Colonic mucosa (tissue), 4 donors: ENCODE results near the gene COL1A1. TPM values are rescaled to one million over a fixed set of nuclear protein-coding genes. Genes with fewer than 3 reads are reported as not detected.

Source experiments
- DNase-seq: peaks from one replicate; pipeline ENCODE4 v3.0.0-alpha.2; 2020
- H3K27ac ChIP-seq: fragments of 200-600 bp; one replicate; pipeline ENCODE4 v1.8.0; 2021
- H3K27me3 ChIP-seq: fragments of 200-600 bp; one replicate; pipeline ENCODE4 v1.8.0; 2021
- H3K36me3 ChIP-seq: fragments of 200-600 bp; one replicate; pipeline ENCODE4 v1.8.0; 2021
- H3K4me1 ChIP-seq: fragments of 200-600 bp; one replicate; pipeline ENCODE4 v1.8.0; 2021; ENCODE audit warnings: mild to moderate bottlenecking
- H3K4me3 ChIP-seq: fragments of 200-600 bp; one replicate; pipeline ENCODE4 v1.8.0; 2021
- H3K9ac ChIP-seq, 2 donors: one replicate each; pipeline ENCODE4 v1.7.0; 2013; ENCODE audit warnings: control low read depth in 2 of 2, low read depth in 2 of 2, low read length in 2 of 2
- H3K9me3 ChIP-seq: fragments of 200-600 bp; one replicate; pipeline ENCODE4 v1.8.0; 2021
- intact Hi-C: fragments of 100-400 bp; cut with DNase I; formaldehyde crosslinking; loops from one replicate; pipeline ENCODE4 v1.14.1; 2022
- total RNA-seq, 2 donors: library from RNA; stranded (reverse); fragmentation: NEBNext Ultra II Directional in 1 of 2; extraction: Animal tissue kit (Norgen Biotek cat#: 25700) in 1 of 2; gene quantifications; one replicate each; pipeline ENCODE4 v1.2.1, GENCODE V29; 2021
- TF ChIP-seq, protein P1 (sequence below): fragments of 200-600 bp; IDR thresholded peaks from one replicate; pipeline ENCODE4 v1.8.0; 2022; ENCODE audit warnings: antibody characterized with exemption, mild to moderate bottlenecking
- donor health status: healthy.
- donor health status: DM: no; HTN: no; CAD: no.
- donor health status: DM: no; HTN: no; CAD: no.

COL1A1 gene
- total RNA-seq, 2 donors from 2014 or later = 74.7 to 127 TPM

DNA sequence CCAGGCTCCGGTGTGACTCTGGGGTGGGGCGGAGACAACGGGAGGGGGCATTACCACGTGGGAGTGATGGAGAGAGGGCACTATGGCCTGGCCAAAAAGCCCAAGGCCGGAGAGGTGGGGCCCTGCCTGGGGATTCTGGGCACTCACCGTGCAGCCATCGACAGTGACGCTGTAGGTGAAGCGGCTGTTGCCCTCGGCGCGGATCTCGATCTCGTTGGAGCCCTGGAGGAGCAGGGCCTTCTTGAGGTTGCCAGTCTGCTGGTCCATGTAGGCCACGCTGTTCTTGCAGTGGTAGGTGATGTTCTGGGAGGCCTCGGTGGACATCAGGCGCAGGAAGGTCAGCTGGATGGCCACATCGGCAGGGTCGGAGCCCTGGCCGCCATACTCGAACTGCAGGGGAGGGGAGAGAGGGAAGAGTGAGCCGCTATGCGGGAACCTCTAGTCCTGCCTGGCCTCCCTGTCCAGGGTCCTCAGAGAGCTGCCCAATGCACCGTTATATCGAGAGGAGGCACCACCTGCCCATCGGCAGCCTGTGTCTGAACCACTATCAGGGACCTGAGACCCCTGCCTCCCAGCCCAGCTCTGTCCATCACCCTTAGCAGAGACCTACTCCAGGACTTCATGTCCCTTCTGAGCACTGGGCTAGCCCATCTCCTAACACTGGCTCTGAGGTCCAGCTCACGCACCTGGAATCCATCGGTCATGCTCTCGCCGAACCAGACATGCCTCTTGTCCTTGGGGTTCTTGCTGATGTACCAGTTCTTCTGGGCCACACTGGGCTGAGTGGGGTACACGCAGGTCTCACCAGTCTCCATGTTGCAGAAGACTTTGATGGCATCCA, 15.6 kb downstream of the COL1A1 start:
- Histone ChIP-seq H3K27me3 (no peaks in the 10 kb centered on the region), H3K4me1 (no peaks in the 10 kb centered on the region), H3K27ac (no peak overlapping the region), H3K4me3 (no peak overlapping the region), H3K9ac (no peak overlapping the region), H3K36me3 (no peaks in the 10 kb centered on the region), H3K9me3 (no peaks in the 10 kb centered on the region)
- TF ChIP-seq, protein P1, sequence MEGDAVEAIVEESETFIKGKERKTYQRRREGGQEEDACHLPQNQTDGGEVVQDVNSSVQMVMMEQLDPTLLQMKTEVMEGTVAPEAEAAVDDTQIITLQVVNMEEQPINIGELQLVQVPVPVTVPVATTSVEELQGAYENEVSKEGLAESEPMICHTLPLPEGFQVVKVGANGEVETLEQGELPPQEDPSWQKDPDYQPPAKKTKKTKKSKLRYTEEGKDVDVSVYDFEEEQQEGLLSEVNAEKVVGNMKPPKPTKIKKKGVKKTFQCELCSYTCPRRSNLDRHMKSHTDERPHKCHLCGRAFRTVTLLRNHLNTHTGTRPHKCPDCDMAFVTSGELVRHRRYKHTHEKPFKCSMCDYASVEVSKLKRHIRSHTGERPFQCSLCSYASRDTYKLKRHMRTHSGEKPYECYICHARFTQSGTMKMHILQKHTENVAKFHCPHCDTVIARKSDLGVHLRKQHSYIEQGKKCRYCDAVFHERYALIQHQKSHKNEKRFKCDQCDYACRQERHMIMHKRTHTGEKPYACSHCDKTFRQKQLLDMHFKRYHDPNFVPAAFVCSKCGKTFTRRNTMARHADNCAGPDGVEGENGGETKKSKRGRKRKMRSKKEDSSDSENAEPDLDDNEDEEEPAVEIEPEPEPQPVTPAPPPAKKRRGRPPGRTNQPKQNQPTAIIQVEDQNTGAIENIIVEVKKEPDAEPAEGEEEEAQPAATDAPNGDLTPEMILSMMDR = no peak
- intact Hi-C loops = no loop called here
- no peak for DNase-seq

DNA sequence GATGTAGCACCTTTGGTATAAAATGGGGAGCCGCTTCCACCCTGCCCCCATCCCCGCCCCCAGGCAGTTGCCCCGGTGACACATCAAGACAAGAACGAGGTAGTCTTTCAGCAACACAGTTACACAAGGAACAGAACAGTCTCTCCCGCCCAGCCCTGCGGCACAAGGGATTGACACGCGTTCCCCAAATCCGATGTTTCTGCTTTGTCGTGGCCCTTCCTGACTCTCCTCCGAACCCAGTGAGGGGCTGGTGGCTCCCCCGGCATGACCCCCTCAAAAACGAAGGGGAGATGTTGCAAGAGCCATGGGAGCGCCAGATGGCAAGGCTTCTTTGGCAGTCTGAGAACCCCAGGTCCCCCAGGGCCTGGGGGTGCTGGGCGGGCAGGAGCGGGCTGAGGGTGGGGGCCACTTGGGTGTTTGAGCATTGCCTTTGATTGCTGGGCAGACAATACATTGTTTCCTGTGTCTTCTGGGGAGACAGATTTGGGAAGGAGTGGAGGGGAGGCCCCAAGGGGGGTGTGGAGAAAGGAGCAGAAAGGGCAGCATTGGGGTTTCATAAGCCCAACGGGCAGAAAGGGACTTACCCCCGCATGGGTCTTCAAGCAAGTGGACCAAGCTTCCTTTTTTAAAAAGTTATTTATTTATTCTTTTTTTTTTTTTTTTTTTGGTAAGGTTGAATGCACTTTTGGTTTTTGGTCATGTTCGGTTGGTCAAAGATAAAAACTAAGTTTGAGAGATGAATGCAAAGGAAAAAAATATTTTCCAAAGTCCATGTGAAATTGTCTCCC, 16.6 kb downstream of the COL1A1 start:
- H3K9ac ChIP-seq = no peak overlapping the region
- H3K27me3 ChIP-seq = no peaks in the 10 kb centered on the region
- intact Hi-C loops = no loop called here
- DNase-seq = no peak
- TF ChIP-seq, protein P1 = no peak
- no peaks in the 10 kb centered on the region for H3K9me3 ChIP-seq
- H3K36me3 ChIP-seq = no peaks in the 10 kb centered on the region
- H3K4me3 ChIP-seq = no peak overlapping the region
- H3K4me1 ChIP-seq = no peaks in the 10 kb centered on the region
- no peak overlapping the region for H3K27ac ChIP-seq

DNA sequence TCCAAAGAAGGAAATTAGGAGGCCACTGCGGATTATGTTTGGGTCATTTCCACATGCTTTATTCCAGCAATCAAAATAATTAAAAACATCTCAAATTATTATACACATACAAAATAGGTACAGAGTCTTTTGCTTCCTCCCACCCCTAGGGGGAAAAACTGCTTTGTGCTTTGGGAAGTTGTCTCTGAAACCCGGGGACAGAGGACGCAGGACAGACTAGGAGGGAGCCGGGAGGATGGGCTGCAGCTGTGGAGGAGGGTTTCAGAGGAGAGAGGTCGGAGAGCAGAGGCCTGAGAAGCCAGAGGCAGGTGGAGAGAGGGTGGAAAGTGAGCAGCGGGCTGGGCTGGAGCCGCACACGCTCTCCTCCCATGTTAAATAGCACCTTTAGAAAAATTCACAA, 17.4 kb downstream of the COL1A1 start:
- DNase-seq = no peak
- H3K9me3 ChIP-seq = no peaks in the 10 kb centered on the region
- TF ChIP-seq, protein P1 = no peak
- no peaks in the 10 kb centered on the region for H3K27me3 ChIP-seq
- H3K27ac ChIP-seq = no peak overlapping the region
- H3K4me3 ChIP-seq = no peak overlapping the region
- intact Hi-C loops = no loop called here
- no peaks in the 10 kb centered on the region for H3K36me3 ChIP-seq
- H3K4me1 ChIP-seq = no peaks in the 10 kb centered on the region
- no peak overlapping the region for H3K9ac ChIP-seq

DNA sequence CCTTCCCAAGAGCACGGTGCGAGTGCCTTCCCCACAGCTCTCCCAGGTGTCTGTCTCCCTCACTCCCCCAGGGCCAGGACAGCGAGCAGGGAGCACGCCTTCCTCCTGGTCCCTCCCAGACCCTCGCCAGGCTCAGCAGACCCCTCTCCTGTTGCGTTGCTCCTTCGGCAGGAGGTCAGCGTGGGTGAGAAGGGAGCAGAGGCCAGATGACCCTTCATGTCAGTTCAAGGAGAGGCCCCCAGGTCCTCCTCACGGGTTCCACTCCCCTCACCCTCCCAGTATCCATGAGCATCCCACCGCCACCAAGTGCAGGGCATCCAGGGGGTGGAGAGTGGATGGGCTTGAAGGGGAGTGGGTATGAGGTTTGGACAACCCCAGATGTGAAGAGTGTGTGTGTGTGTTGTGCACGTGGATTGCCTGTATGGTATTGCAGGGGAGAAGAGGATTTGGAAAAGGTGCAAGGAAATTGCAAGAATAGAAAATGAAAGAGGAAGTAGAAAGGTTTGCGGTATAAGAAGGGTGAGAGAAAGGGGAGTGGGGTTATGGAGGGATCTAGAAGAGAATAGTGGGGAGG, 17.9 kb downstream of the COL1A1 start:
- H3K27me3 ChIP-seq = no peaks in the 10 kb centered on the region
- H3K9me3 ChIP-seq = no peaks in the 10 kb centered on the region
- H3K36me3 ChIP-seq = no peaks in the 10 kb centered on the region
- no peak overlapping the region for H3K27ac ChIP-seq
- no peaks in the 10 kb centered on the region for H3K4me1 ChIP-seq
- DNase-seq = no peak
- H3K9ac ChIP-seq = no peak overlapping the region
- intact Hi-C loops = no loop called here
- no peak overlapping the region for H3K4me3 ChIP-seq
- TF ChIP-seq, protein P1 = no peak

DNA sequence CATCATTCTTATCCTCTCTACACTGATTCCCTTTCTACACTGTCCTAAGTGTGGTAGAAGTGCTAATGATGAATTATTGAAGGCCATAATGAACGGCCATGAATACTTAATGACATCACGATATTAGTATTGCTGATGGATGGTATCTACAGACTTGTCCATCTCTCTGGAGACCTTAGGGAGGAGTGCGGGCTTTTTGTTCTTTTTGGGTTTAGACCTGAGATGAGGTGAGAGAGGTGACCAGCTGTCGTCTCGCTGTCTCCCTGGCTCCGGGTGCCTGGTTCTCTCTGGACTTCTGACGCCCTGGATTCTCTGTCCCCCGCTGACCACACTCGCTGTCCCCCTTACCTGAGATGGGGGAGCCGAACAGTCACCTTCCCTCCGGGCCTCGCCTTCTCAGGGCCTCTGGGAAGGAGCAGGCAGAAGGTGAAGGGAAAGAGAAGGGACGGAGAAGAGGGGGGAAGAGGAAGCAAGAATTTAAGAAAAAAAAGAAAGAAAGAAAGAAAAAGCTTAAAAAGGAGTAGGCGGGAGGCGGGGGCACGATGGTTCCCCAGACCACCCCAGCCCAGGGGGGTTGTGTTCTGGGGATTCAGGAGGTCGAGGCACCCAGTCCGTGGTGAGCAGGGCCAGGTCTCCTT, 18.5 kb downstream of the COL1A1 start:
- H3K9ac ChIP-seq = no peak overlapping the region
- no peaks in the 10 kb centered on the region for H3K36me3 ChIP-seq
- H3K27me3 ChIP-seq = no peaks in the 10 kb centered on the region
- no peak for DNase-seq
- H3K4me1 ChIP-seq = peaks cover 3% of the 10 kb centered on the region
- no peaks in the 10 kb centered on the region for H3K9me3 ChIP-seq
- TF ChIP-seq, protein P1 = no peak
- intact Hi-C loops = no loop called here
- H3K27ac ChIP-seq = no peak overlapping the region
- H3K4me3 ChIP-seq = no peak overlapping the region
